ENCODE measurements around the gene ZNF491. TPM values are rescaled to one million over a fixed set of nuclear protein-coding genes. Genes with fewer than 3 reads are reported as not detected.

The ZNF491 gene
- 3.0 TPM for polyA plus RNA-seq (2013, experiment 1 of 2)
- polyA plus RNA-seq (2013, experiment 2 of 2), result 2.5 TPM

- Histone ChIP-seq H3K4me2 (ENCODE audit: insufficient read depth, low read length, poor library complexity, severe bottlenecking) (peak within 1 kb of the TSS; percentile 54), H3K4me1 (ENCODE audit: control insufficient read depth in 2 of 2, insufficient read depth in 1 of 2, low read depth in 1 of 2, low read length in 2 of 2) (peaks cover 6 to 8% of the 10 kb centered on the region in 2 donors)
These were observed at the start of gene ZNF491 for GRCh38 chr19:11798391-11799330. TSS of gene ZNF491 (plus strand) at chr19:11798523. CDS start at chr19:11805954, 7,431 bp downstream.

GRCh38 chr19:11749751-11750150 lies 48.6 kb upstream of the ZNF491 start:
- Histone ChIP-seq H4K91ac (ENCODE audit: low read depth, low read length, poor library complexity) (no peak overlapping the region), H3K36me3 (replicated peaks in 1 of 2; ENCODE audit: control insufficient read depth in 2 of 2, insufficient read depth in 2 of 2, low read length in 2 of 2) (no peaks in the 10 kb centered on the region), H3K4ac (ENCODE audit: low read length) (no peak overlapping the region), H3K14ac (ENCODE audit: low read length) (no peak overlapping the region), H3K27ac (replicated peaks; ENCODE audit: low read length) (no peak overlapping the region), H3K4me2 (ENCODE audit: insufficient read depth, low read length, poor library complexity, severe bottlenecking) (no peak overlapping the region), H2BK15ac (ENCODE audit: low read length) (no peak overlapping the region), H3K4me1 (ENCODE audit: control insufficient read depth in 2 of 2, insufficient read depth in 1 of 2, low read depth in 1 of 2, low read length in 2 of 2) (no peaks in the 10 kb centered on the region), H3K9me3 (replicated peaks in 1 of 2; ENCODE audit: control insufficient read depth in 2 of 2, insufficient read depth in 1 of 2, low read depth in 1 of 2, low read length in 2 of 2) (peaks cover 0 to 3% of the 10 kb centered on the region in 2 donors), H4K8ac (ENCODE audit: low read depth, low read length) (no peak overlapping the region), H3K27me3 (ENCODE audit: control insufficient read depth in 3 of 3, insufficient read depth in 3 of 3, low read depth in 1 of 3, low read length in 3 of 3) (no peaks in the 10 kb centered on the region), H3K23ac (ENCODE audit: low read depth, low read length, poor library complexity) (no peak overlapping the region), H2BK120ac (ENCODE audit: low read depth, low read length) (no peak overlapping the region), H3K18ac (ENCODE audit: low read length) (no peak overlapping the region), H2BK12ac (ENCODE audit: low read length) (no peak overlapping the region), H3K4me3 (ENCODE audit: low read length in 2 of 2) (no peak overlapping the region), H2AK5ac (ENCODE audit: low read depth, low read length) (no peak overlapping the region), H2BK5ac (ENCODE audit: low read length) (no peak overlapping the region), H3K9ac (ENCODE audit: low read depth, low read length, poor library complexity) (no peak overlapping the region), H3K79me1 (ENCODE audit: low read depth, low read length) (no peaks in the 10 kb centered on the region), H2AFZ (ENCODE audit: low read length) (no peak overlapping the region)
- DNase-seq (ENCODE audit: low spot score), result no peak
- no CpG with 5 or more reads among the region's 2 CpGs for WGBS, 2 donors (ENCODE audit: extremely low coverage in 2 of 2, insufficient read length in 2 of 2, insufficient replicate concordance in 1 of 2)

More at GRCh38 chr19:11798391-11799330, at the start of gene ZNF491:
- no peak within 1 kb of the TSS for H3K14ac ChIP-seq (ENCODE audit: low read length)
- H3K18ac ChIP-seq (ENCODE audit: low read length), result peak within 1 kb of the TSS; percentile 80
- H3K36me3 ChIP-seq (replicated peaks in 1 of 2; ENCODE audit: control insufficient read depth in 2 of 2, insufficient read depth in 2 of 2, low read length in 2 of 2), result no peaks in the 10 kb centered on the region
- no CpG with 5 or more reads among the region's 56 CpGs for WGBS, 2 donors (ENCODE audit: extremely low coverage in 2 of 2, insufficient read length in 2 of 2, insufficient replicate concordance in 1 of 2)
- H2AK5ac ChIP-seq (ENCODE audit: low read depth, low read length), result no peak within 1 kb of the TSS
- H2BK5ac ChIP-seq (ENCODE audit: low read length), result peak within 1 kb of the TSS; percentile 46
- H2BK120ac ChIP-seq (ENCODE audit: low read depth, low read length), result no peak within 1 kb of the TSS
- no peak within 1 kb of the TSS for H4K91ac ChIP-seq (ENCODE audit: low read depth, low read length, poor library complexity)
- H4K8ac ChIP-seq (ENCODE audit: low read depth, low read length), result no peak within 1 kb of the TSS
- H2AFZ ChIP-seq (ENCODE audit: low read length), result peak within 1 kb of the TSS; percentile 97
- peaks cover 7 to 21% of the 10 kb centered on the region in 2 donors for H3K9me3 ChIP-seq (replicated peaks in 1 of 2; ENCODE audit: control insufficient read depth in 2 of 2, insufficient read depth in 1 of 2, low read depth in 1 of 2, low read length in 2 of 2)
- no peak within 1 kb of the TSS for H3K23ac ChIP-seq (ENCODE audit: low read depth, low read length, poor library complexity)
- H3K79me1 ChIP-seq (ENCODE audit: low read depth, low read length), result no peaks in the 10 kb centered on the region
- H3K4me3 ChIP-seq (ENCODE audit: low read length in 2 of 2), result peak within 1 kb of the TSS; percentile 81 to 86
- H3K27ac ChIP-seq (replicated peaks; ENCODE audit: low read length), result peak within 1 kb of the TSS; percentile 90
- H2BK15ac ChIP-seq (ENCODE audit: low read length), result no peak within 1 kb of the TSS
- H3K4ac ChIP-seq (ENCODE audit: low read length), result no peak within 1 kb of the TSS
- no peak within 1 kb of the TSS for H2BK12ac ChIP-seq (ENCODE audit: low read length)
- DNase-seq (ENCODE audit: low spot score), result peak; percentile 93
- peak within 1 kb of the TSS; percentile 71 for H3K9ac ChIP-seq (ENCODE audit: low read depth, low read length, poor library complexity)
- no peaks in the 10 kb centered on the region for H3K27me3 ChIP-seq (ENCODE audit: control insufficient read depth in 3 of 3, insufficient read depth in 3 of 3, low read depth in 1 of 3, low read length in 3 of 3)

GRCh38 chr19:11752244-11752736 lies 46.0 kb upstream of the ZNF491 start:
- H3K18ac ChIP-seq (ENCODE audit: low read length), result no peak overlapping the region
- no peak overlapping the region for H2BK120ac ChIP-seq (ENCODE audit: low read depth, low read length)
- no peak overlapping the region for H3K14ac ChIP-seq (ENCODE audit: low read length)
- no peak overlapping the region for H2AFZ ChIP-seq (ENCODE audit: low read length)
- no peak overlapping the region for H3K4me3 ChIP-seq (ENCODE audit: low read length in 2 of 2)
- H3K27me3 ChIP-seq (ENCODE audit: control insufficient read depth in 3 of 3, insufficient read depth in 3 of 3, low read depth in 1 of 3, low read length in 3 of 3), result no peaks in the 10 kb centered on the region
- no peak overlapping the region for H3K4me2 ChIP-seq (ENCODE audit: insufficient read depth, low read length, poor library complexity, severe bottlenecking)
- H3K79me1 ChIP-seq (ENCODE audit: low read depth, low read length), result no peaks in the 10 kb centered on the region
- peaks cover under 1 to 16% of the 10 kb centered on the region in 2 donors for H3K9me3 ChIP-seq (replicated peaks in 1 of 2; ENCODE audit: control insufficient read depth in 2 of 2, insufficient read depth in 1 of 2, low read depth in 1 of 2, low read length in 2 of 2)
- H3K36me3 ChIP-seq (replicated peaks in 1 of 2; ENCODE audit: control insufficient read depth in 2 of 2, insufficient read depth in 2 of 2, low read length in 2 of 2), result no peaks in the 10 kb centered on the region
- no peak overlapping the region for H3K23ac ChIP-seq (ENCODE audit: low read depth, low read length, poor library complexity)
- H2BK5ac ChIP-seq (ENCODE audit: low read length), result no peak overlapping the region
- H3K27ac ChIP-seq (replicated peaks; ENCODE audit: low read length), result no peak overlapping the region
- no CpG with 5 or more reads among the region's 2 CpGs for WGBS, 2 donors (ENCODE audit: extremely low coverage in 2 of 2, insufficient read length in 2 of 2, insufficient replicate concordance in 1 of 2)
- no peaks in the 10 kb centered on the region for H3K4me1 ChIP-seq (ENCODE audit: control insufficient read depth in 2 of 2, insufficient read depth in 1 of 2, low read depth in 1 of 2, low read length in 2 of 2)
- DNase-seq (ENCODE audit: low spot score), result no peak
- no peak overlapping the region for H2AK5ac ChIP-seq (ENCODE audit: low read depth, low read length)
- no peak overlapping the region for H2BK12ac ChIP-seq (ENCODE audit: low read length)
- H4K91ac ChIP-seq (ENCODE audit: low read depth, low read length, poor library complexity), result no peak overlapping the region
- H3K9ac ChIP-seq (ENCODE audit: low read depth, low read length, poor library complexity), result no peak overlapping the region
- no peak overlapping the region for H4K8ac ChIP-seq (ENCODE audit: low read depth, low read length)
- no peak overlapping the region for H2BK15ac ChIP-seq (ENCODE audit: low read length)
- H3K4ac ChIP-seq (ENCODE audit: low read length), result no peak overlapping the region

DNA sequence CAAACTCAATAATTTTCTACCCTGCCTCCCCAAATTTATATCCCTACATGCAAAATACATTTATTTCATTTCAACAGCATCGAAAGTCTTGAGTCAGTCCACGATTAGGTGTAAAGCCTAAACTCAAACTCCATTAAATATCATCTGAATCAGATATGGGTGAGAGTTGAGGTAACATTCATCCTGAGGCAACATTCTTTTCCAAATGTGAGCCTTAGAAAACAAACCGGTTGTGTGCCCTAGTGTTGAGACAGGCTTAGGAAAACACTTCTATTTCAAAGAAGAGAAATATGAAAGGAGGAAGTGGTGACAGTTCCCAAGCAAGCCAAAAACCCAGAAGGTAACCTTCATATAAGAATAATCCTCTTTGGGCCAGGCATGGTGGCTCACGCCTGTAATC lies 43.7 kb upstream of the ZNF491 start:
- no CpG with 5 or more reads among the region's 4 CpGs for WGBS, 2 donors (ENCODE audit: extremely low coverage in 2 of 2, insufficient read length in 2 of 2, insufficient replicate concordance in 1 of 2)
- Histone ChIP-seq H2BK12ac (ENCODE audit: low read length) (no peak overlapping the region), H3K4me3 (ENCODE audit: low read length in 2 of 2) (no peak overlapping the region), H3K23ac (ENCODE audit: low read depth, low read length, poor library complexity) (no peak overlapping the region), H3K27ac (replicated peaks; ENCODE audit: low read length) (no peak overlapping the region), H2BK5ac (ENCODE audit: low read length) (no peak overlapping the region), H4K8ac (ENCODE audit: low read depth, low read length) (no peak overlapping the region), H3K14ac (ENCODE audit: low read length) (no peak overlapping the region), H2AFZ (ENCODE audit: low read length) (no peak overlapping the region), H2AK5ac (ENCODE audit: low read depth, low read length) (no peak overlapping the region), H3K4me1 (ENCODE audit: control insufficient read depth in 2 of 2, insufficient read depth in 1 of 2, low read depth in 1 of 2, low read length in 2 of 2) (no peaks in the 10 kb centered on the region), H2BK120ac (ENCODE audit: low read depth, low read length) (no peak overlapping the region), H3K9me3 (replicated peaks in 1 of 2; ENCODE audit: control insufficient read depth in 2 of 2, insufficient read depth in 1 of 2, low read depth in 1 of 2, low read length in 2 of 2) (peaks cover 2 to 18% of the 10 kb centered on the region in 2 donors), H3K27me3 (ENCODE audit: control insufficient read depth in 3 of 3, insufficient read depth in 3 of 3, low read depth in 1 of 3, low read length in 3 of 3) (no peaks in the 10 kb centered on the region), H3K18ac (ENCODE audit: low read length) (no peak overlapping the region), H3K4ac (ENCODE audit: low read length) (no peak overlapping the region), H3K79me1 (ENCODE audit: low read depth, low read length) (no peaks in the 10 kb centered on the region), H3K9ac (ENCODE audit: low read depth, low read length, poor library complexity) (no peak overlapping the region), H4K91ac (ENCODE audit: low read depth, low read length, poor library complexity) (no peak overlapping the region), H3K4me2 (ENCODE audit: insufficient read depth, low read length, poor library complexity, severe bottlenecking) (no peak overlapping the region), H3K36me3 (replicated peaks in 1 of 2; ENCODE audit: control insufficient read depth in 2 of 2, insufficient read depth in 2 of 2, low read length in 2 of 2) (no peaks in the 10 kb centered on the region), H2BK15ac (ENCODE audit: low read length) (no peak overlapping the region)
- DNase-seq (ENCODE audit: low spot score), result no peak

Data from neuronal stem cell (in vitro differentiated cells).